ENCODE data around the gene THOC6. TPM values are rescaled to one million over a fixed set of nuclear protein-coding genes. Genes with fewer than 3 reads are reported as not detected.

THOC6 gene
- total and polyA plus RNA-seq, 2 experiments from 2014 or later: 71.4 to 90.6 TPM

GRCh38 chr16:3020604-3021448 lies 3.0 kb upstream of the THOC6 start:
- Histone ChIP-seq H2AFZ (no peak overlapping the region), H3K4me2 (peak overlapping the region; percentile 97), H3F3A (replicated peaks; ENCODE audit: low read depth) (peaks cover 56% of the 10 kb centered on the region), H4K20me1 (replicated peaks; ENCODE audit: insufficient read depth) (peaks cover 35% of the 10 kb centered on the region), H3K36me3 (ENCODE audit: insufficient read depth) (no peaks in the 10 kb centered on the region), H3K27me3 (ENCODE audit: insufficient read depth) (no peaks in the 10 kb centered on the region; the same call in 1 of the 2 replicates), H3K27ac (ENCODE audit: low read depth) (peak overlapping the region; percentile 99), H3K4me1 (ENCODE audit: insufficient read depth) (peaks cover 42% of the 10 kb centered on the region), H3K4me3 (peak overlapping the region; percentile 85), H3K9me2 (ENCODE audit: insufficient read depth) (no peaks in the 10 kb centered on the region), H3K79me2 (replicated peaks; ENCODE audit: insufficient read depth) (peaks cover 38% of the 10 kb centered on the region)
- Mint-ChIP-seq H3K27me3 (ENCODE audit: insufficient read depth, low read depth, poor library complexity) (peaks cover 49% of the 10 kb centered on the region), H3K4me3 (peak overlapping the region; percentile 96), H3K27ac (peak overlapping the region; percentile 98), H3K36me3 (ENCODE audit: low read depth) (peaks cover 39% of the 10 kb centered on the region), H3K9me3 (peaks cover 7% of the 10 kb centered on the region; the same call in 2 of the 3 replicates), H3K4me1 (peaks cover 34% of the 10 kb centered on the region)
- TF ChIP-seq EZH2 (IDR thresholded peaks at IDR 0.05; ENCODE audit: low read depth, unreplicated experiment) (no peak), CREB1 (CRISPR knock-in tag; IDR thresholded peaks at IDR 0.05; ENCODE audit: low read depth) (0 out of 2 replicates have a peak, but pooled peaks have one; percentile 2), EZH2phosphoT487 (IDR thresholded peaks at IDR 0.05; ENCODE audit: unreplicated experiment) (no peak), POLR2AphosphoS5 (IDR thresholded peaks at IDR 0.05; ENCODE audit: low read depth) (peak; percentile 59; the same call in 1 of the 2 replicates)
- ATAC-seq: peak; percentile 7
- peak; percentile 95 for DNase-seq (ENCODE audit: low spot score)

DNA sequence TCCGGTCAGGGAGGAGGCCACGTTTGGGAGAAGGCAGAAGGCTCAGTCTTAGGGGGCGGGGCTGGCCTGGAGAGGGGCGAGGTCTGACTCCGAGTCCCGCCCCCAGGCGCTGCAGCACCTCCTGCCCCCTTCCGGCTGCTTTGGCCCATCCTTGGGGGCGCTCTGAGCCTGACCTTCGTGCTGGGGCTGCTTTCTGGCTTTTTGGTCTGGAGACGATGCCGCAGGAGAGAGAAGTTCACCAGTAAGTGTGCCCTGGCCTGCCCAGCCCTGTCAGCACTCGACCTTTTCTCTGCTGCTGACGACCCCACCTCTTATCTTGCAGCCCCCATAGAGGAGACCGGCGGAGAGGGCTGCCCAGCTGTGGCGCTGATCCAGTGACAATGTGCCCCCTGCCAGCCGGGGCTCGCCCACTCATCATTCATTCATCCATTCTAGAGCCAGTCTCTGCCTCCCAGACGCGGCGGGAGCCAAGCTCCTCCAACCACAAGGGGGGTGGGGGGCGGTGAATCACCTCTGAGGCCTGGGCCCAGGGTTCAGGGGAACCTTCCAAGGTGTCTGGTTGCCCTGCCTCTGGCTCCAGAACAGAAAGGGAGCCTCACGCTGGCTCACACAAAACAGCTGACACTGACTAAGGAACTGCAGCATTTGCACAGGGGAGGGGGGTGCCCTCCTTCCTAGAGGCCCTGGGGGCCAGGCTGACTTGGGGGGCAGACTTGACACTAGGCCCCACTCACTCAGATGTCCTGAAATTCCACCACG lies 2.2 kb upstream of the THOC6 start:
- Histone ChIP-seq H3K36me3 (ENCODE audit: insufficient read depth) (no peaks in the 10 kb centered on the region), H3K27ac (ENCODE audit: low read depth) (peak overlapping the region; percentile 99), H3K79me2 (replicated peaks; ENCODE audit: insufficient read depth) (peaks cover 30% of the 10 kb centered on the region), H4K20me1 (replicated peaks; ENCODE audit: insufficient read depth) (peaks cover 27% of the 10 kb centered on the region), H2AFZ (no peak overlapping the region), H3K9me2 (ENCODE audit: insufficient read depth) (no peaks in the 10 kb centered on the region), H3K4me1 (ENCODE audit: insufficient read depth) (peaks cover 36% of the 10 kb centered on the region), H3K27me3 (ENCODE audit: insufficient read depth) (no peaks in the 10 kb centered on the region; the same call in 1 of the 2 replicates), H3K4me2 (peak overlapping the region; percentile 97), H3K4me3 (peak overlapping the region; percentile 85), H3F3A (replicated peaks; ENCODE audit: low read depth) (peaks cover 54% of the 10 kb centered on the region)
- H3K4me3 Mint-ChIP-seq: peak overlapping the region; percentile 96
- ATAC-seq (peak; percentile 27), DNase-seq (ENCODE audit: low spot score) (peak; percentile 97)
- H3K27ac Mint-ChIP-seq: peak overlapping the region; percentile 98
- TF ChIP-seq NANOG (IDR thresholded peaks at IDR 0.05; ENCODE audit: borderline replicate concordance) (no peak), ZNF114 (CRISPR knock-in tag; IDR thresholded peaks at IDR 0.05) (no peak), EZH2phosphoT487 (IDR thresholded peaks at IDR 0.05; ENCODE audit: unreplicated experiment) (no peak), POLR2AphosphoS5 (IDR thresholded peaks at IDR 0.05; ENCODE audit: low read depth) (no peak), CREB1 (CRISPR knock-in tag; IDR thresholded peaks at IDR 0.05; ENCODE audit: low read depth) (no peak), EZH2 (IDR thresholded peaks at IDR 0.05; ENCODE audit: low read depth, unreplicated experiment) (no peak), REST (IDR thresholded peaks at IDR 0.05; ENCODE audit: unreplicated experiment) (no peak), ETS1 (IDR thresholded peaks at IDR 0.05) (no peak)
- TF ChIP-seq, protein P1, sequence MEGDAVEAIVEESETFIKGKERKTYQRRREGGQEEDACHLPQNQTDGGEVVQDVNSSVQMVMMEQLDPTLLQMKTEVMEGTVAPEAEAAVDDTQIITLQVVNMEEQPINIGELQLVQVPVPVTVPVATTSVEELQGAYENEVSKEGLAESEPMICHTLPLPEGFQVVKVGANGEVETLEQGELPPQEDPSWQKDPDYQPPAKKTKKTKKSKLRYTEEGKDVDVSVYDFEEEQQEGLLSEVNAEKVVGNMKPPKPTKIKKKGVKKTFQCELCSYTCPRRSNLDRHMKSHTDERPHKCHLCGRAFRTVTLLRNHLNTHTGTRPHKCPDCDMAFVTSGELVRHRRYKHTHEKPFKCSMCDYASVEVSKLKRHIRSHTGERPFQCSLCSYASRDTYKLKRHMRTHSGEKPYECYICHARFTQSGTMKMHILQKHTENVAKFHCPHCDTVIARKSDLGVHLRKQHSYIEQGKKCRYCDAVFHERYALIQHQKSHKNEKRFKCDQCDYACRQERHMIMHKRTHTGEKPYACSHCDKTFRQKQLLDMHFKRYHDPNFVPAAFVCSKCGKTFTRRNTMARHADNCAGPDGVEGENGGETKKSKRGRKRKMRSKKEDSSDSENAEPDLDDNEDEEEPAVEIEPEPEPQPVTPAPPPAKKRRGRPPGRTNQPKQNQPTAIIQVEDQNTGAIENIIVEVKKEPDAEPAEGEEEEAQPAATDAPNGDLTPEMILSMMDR (conservative IDR thresholded peaks at IDR 0.05; ENCODE audit: low read depth in 2 of 2): peak; percentile 54 to 72
- H3K36me3 Mint-ChIP-seq (ENCODE audit: low read depth): peaks cover 40% of the 10 kb centered on the region
- peaks cover 46% of the 10 kb centered on the region for H3K27me3 Mint-ChIP-seq (ENCODE audit: insufficient read depth, low read depth, poor library complexity)
- H3K4me1 Mint-ChIP-seq: peaks cover 30% of the 10 kb centered on the region
- H3K9me3 Mint-ChIP-seq: peaks cover 5% of the 10 kb centered on the region; the same call in 2 of the 3 replicates

All from GM23338 (cell line).